Chondrocyte (in vitro differentiated cells): ENCODE results near the gene GGACT. TPM values are rescaled to one million over a fixed set of nuclear protein-coding genes. Genes with fewer than 3 reads are reported as not detected.

Experiments
- DNase-seq: peaks from one replicate; pipeline ENCODE4 v3.0.0; 2021; ENCODE audit warnings: mixed read lengths, low spot score
- H3K27ac Mint-ChIP-seq: one replicate; pipeline ENCODE4 v1.8.0; 2021; ENCODE audit warnings: mild to moderate bottlenecking, moderate library complexity, mixed read lengths; ENCODE audit not compliant: unreplicated experiment
- H3K27me3 Mint-ChIP-seq: 2 replicates; pipeline ENCODE4 v1.8.0; 2021; ENCODE audit warnings: low read depth, mixed read lengths
- H3K36me3 Mint-ChIP-seq: 2 replicates; pipeline ENCODE4 v1.8.0; 2021; ENCODE audit warnings: low read depth, mixed read lengths
- H3K4me1 Mint-ChIP-seq: 2 replicates; pipeline ENCODE4 v1.8.0; 2021; ENCODE audit warnings: low read depth, mild to moderate bottlenecking, mixed read lengths
- H3K4me3 Mint-ChIP-seq: one replicate; pipeline ENCODE4 v1.8.0; 2021; ENCODE audit warnings: mild to moderate bottlenecking, moderate library complexity, mixed read lengths; ENCODE audit not compliant: unreplicated experiment
- H3K9me3 Mint-ChIP-seq: 2 replicates; pipeline ENCODE4 v1.8.0; 2021; ENCODE audit warnings: low read depth, mixed read lengths
- total RNA-seq: library from RNA; stranded (reverse); gene quantifications from 3 replicates; pipeline ENCODE4 v1.2.1, GENCODE V29; 2021
- TF ChIP-seq, protein P1 (sequence below): fragments of 200-600 bp; sonication (generic); IDR thresholded peaks from 2 replicates; pipeline ENCODE4 v1.5.0; 2021; ENCODE audit warnings: antibody characterized with exemption, mild to moderate bottlenecking, moderate library complexity

Gene GGACT
- total RNA-seq, 1 donor from 2014 or later = 11.3 TPM

DNA sequence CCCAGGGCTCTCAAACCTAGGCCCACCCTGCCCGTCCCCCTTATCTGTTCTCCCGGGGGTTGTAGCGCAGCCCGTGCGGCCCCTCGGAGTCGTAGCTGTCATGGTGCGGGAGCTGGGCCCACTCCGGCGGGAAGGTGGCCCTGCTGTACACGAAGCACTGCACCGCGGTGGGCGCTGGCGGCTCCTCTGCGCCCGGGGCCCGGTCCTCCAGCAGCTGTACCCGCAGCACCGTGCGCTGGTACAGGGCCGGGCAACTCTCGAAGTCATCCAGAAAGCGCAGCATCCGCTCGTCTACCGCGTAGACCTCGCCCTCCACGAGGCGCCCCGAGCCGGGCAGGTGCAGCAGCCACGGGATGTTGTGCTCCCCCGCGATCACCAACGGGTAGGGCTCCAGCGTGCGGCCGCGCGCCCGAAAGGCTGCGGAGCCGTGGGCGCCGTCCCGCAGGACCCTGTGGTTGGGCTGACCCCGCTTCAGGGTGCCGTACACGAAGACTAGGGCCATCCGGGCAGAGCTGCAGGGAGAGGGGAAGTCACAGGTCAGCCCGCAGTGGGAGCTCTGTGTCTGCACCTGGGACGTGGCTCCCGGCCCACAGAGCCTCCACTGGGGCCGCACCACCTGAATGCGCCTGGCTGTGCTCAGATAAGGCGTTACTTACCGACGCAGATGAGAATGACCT, 56.4 kb downstream of the GGACT start:
- Mint-ChIP-seq H3K4me3 (no peak overlapping the region), H3K27ac (no peak overlapping the region), H3K27me3 (no peaks in the 10 kb centered on the region), H3K36me3 (peaks cover 24% of the 10 kb centered on the region), H3K9me3 (no peaks in the 10 kb centered on the region), H3K4me1 (no peaks in the 10 kb centered on the region)
- no peak for DNase-seq
- TF ChIP-seq, protein P1, sequence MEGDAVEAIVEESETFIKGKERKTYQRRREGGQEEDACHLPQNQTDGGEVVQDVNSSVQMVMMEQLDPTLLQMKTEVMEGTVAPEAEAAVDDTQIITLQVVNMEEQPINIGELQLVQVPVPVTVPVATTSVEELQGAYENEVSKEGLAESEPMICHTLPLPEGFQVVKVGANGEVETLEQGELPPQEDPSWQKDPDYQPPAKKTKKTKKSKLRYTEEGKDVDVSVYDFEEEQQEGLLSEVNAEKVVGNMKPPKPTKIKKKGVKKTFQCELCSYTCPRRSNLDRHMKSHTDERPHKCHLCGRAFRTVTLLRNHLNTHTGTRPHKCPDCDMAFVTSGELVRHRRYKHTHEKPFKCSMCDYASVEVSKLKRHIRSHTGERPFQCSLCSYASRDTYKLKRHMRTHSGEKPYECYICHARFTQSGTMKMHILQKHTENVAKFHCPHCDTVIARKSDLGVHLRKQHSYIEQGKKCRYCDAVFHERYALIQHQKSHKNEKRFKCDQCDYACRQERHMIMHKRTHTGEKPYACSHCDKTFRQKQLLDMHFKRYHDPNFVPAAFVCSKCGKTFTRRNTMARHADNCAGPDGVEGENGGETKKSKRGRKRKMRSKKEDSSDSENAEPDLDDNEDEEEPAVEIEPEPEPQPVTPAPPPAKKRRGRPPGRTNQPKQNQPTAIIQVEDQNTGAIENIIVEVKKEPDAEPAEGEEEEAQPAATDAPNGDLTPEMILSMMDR = no peak

DNA sequence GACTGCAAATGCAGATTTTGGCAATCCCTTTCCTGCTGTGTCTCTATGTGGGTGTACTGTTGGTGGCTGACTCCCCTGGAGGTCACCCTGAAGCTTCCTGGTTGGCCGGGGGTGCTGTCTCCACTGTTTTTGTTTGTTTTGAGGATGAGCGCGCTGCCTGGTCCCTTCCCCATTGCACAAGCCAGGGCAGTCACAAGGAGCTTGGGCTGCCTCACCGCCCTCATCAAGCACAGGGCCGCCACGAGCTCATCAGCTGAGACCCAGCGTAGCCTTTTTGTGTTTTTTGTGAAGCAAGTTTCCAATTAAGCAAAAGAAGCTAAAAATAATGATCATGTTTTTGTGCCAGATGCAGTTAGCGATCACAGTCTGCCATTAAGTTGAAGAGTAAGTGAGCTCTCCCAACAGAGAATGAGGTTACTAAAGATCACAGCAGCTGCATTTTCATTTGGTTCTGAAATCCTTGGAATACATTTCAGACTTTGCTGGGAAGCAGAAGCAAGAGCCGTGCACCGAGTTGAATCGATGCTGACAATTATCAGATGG, 57.8 kb downstream of the GGACT start:
- H3K27me3 Mint-ChIP-seq = no peaks in the 10 kb centered on the region
- DNase-seq = no peak
- no peak overlapping the region for H3K4me3 Mint-ChIP-seq
- TF ChIP-seq, protein P1 = no peak
- no peak overlapping the region for H3K27ac Mint-ChIP-seq
- peaks cover 21% of the 10 kb centered on the region for H3K36me3 Mint-ChIP-seq
- H3K9me3 Mint-ChIP-seq = no peaks in the 10 kb centered on the region
- no peaks in the 10 kb centered on the region for H3K4me1 Mint-ChIP-seq

DNA sequence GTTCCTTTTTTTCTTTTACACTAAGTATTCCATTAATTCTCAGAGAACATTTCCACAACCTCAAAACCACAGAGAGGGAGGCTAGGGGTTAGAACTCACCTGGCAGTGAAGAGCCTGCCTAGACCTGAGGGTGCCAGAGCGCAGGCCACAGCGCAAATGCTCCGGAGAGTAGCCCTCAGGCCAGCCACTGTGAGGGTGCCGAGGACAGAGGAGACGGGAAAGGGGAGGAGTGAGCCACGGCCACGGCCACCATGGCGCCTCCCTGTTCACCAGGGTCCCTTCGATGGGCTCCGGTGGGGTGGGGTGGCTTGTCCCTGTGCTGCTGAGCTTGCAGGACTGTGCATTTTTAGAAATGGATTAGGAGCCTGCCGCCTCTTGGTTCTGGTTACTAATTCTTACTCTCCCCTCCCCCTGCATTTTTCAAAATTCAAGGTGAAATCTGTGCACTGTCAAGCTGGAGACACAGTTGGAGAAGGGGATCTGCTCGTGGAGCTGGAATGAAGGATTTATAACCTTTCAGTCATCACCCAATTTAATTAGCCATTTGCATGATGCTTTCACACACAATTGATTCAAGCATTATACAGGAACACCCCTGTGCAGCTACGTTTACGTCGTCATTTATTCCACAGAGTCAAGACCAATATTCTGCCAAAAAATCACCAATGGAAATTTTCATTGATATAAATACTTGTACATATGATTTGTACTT, 58.8 kb downstream of the GGACT start:
- TF ChIP-seq, protein P1 = no peak
- DNase-seq = no peak
- H3K4me1 Mint-ChIP-seq = no peaks in the 10 kb centered on the region

DNA sequence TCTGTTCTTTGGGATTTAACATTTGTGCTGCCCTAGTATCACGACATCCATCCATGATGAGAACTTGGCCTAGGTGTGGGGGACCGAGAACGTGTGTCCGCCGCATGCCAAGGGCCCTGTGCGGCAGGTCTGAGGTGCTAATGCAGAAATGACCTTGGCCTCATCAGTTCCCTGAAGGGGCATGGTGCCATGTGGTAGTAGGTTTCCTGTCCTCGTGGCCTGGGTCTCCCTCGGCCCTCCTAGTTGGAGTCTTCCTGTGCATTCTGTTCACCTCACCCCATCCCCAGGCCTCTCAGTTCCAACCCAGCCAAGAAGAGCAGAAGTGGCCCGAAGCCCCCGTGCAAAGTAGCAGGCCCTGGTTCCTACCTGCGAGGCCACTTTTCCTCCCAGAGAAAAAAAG, 59.8 kb downstream of the GGACT start:
- no peak for DNase-seq
- H3K9me3 Mint-ChIP-seq = no peaks in the 10 kb centered on the region
- H3K36me3 Mint-ChIP-seq = peaks cover 19% of the 10 kb centered on the region
- no peaks in the 10 kb centered on the region for H3K4me1 Mint-ChIP-seq
- TF ChIP-seq, protein P1 = no peak
- H3K27me3 Mint-ChIP-seq = no peaks in the 10 kb centered on the region
- H3K4me3 Mint-ChIP-seq = no peak overlapping the region
- no peak overlapping the region for H3K27ac Mint-ChIP-seq

More for the DNA sequence above, 58.8 kb downstream of the GGACT start:
- H3K9me3 Mint-ChIP-seq = no peaks in the 10 kb centered on the region
- H3K36me3 Mint-ChIP-seq = peaks cover 21% of the 10 kb centered on the region
- no peak overlapping the region for H3K4me3 Mint-ChIP-seq
- no peak overlapping the region for H3K27ac Mint-ChIP-seq
- no peaks in the 10 kb centered on the region for H3K27me3 Mint-ChIP-seq

DNA sequence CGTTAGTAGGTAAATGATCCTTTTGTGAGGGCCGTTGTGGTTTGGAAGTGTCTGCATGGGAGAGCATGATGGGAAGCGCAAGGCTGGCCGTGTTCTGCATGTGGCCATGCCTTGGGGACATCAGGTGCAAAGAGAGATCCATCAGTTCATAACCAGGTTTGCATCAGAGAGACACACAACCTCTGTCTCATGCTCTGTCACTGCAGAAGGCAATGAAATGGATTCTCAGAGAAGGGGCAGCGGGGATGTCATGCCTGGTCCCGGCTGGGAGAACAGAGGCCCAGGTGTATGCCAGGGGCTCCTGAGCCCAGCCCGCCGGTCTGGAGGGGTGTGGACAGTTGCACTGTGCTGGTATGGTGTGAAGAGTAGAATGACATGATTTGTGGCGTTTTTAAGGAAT, 60.2 kb downstream of the GGACT start:
- TF ChIP-seq, protein P1 = no peak
- H3K27me3 Mint-ChIP-seq = no peaks in the 10 kb centered on the region
- DNase-seq = no peak
- H3K4me3 Mint-ChIP-seq = no peak overlapping the region
- H3K27ac Mint-ChIP-seq = no peak overlapping the region
- no peaks in the 10 kb centered on the region for H3K9me3 Mint-ChIP-seq
- no peaks in the 10 kb centered on the region for H3K4me1 Mint-ChIP-seq
- peaks cover 19% of the 10 kb centered on the region for H3K36me3 Mint-ChIP-seq
